GM18511 (cell line): ENCODE results near the gene PLPP1.

Source experiments
- ATAC-seq: cut with Tn5 transposase; IDR thresholded peaks from one replicate; pipeline ENCODE4 v1.9.1; 2021; ENCODE audit warnings: mild to moderate bottlenecking, moderate library complexity; ENCODE audit not compliant: unreplicated experiment

Gene PLPP1

GRCh38 chr5:55453211-55453610 lies 81.6 kb downstream of the PLPP1 start:
- ATAC-seq: no peak

- ATAC-seq: no peak
These were observed 82.8 kb downstream of the PLPP1 start for GRCh38 chr5:55451976-55452375.

- no peak for ATAC-seq
These were observed 84.6 kb downstream of the PLPP1 start for GRCh38 chr5:55450050-55450765.

DNA sequence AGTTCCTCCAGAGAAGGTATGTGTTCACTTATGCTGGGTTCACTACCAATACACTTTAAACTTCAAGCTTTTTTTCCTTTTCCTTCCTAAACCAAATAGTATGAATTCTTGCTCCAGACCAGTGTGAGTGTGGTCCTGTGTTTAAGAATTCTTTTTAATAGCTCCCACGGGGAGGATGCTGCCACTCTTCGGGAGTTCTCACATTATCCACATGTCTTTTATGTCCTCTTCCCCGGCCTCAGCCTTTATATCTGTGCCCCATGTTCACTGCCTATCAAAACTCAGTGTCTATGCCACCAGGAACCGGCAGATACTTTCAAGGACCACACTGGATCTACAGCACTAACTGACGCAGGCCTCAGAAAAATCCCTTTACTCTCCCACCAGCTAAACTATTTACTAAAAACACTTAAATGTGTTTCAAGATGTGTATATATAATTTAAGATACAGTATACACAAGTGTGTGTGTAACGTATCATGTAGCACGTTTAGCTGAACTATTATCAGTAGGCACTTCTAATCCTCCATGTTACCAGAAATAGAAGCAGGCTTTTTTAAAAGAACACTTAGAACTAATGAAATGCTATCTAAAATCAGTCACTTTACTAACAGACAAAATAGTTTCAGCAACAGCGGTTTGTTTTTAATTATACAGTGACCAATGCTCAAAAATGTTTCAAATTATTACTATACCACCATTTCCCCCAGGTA lies 88.0 kb downstream of the PLPP1 start:
- ATAC-seq: no peak

GRCh38 chr5:55445791-55446190 lies 89.0 kb downstream of the PLPP1 start:
- no peak for ATAC-seq

DNA sequence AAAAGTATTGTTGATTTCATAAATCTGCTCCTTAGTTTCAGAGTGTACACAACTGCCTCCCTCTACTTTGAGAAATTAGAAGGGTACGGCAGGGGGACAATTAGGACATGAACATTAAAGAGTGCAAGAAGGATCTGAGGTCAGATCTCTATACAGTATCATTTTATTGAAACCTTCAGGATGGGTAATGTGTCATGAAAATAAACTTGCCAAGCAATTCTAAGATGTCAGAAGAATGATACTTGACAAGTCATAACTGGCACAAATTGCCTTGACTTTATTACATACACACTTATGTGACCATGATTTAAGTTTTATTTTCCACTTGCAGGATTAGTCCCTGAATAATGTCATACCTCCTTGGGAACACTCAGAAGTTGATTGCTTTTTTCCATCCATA lies 92.8 kb downstream of the PLPP1 start:
- ATAC-seq: no peak

DNA sequence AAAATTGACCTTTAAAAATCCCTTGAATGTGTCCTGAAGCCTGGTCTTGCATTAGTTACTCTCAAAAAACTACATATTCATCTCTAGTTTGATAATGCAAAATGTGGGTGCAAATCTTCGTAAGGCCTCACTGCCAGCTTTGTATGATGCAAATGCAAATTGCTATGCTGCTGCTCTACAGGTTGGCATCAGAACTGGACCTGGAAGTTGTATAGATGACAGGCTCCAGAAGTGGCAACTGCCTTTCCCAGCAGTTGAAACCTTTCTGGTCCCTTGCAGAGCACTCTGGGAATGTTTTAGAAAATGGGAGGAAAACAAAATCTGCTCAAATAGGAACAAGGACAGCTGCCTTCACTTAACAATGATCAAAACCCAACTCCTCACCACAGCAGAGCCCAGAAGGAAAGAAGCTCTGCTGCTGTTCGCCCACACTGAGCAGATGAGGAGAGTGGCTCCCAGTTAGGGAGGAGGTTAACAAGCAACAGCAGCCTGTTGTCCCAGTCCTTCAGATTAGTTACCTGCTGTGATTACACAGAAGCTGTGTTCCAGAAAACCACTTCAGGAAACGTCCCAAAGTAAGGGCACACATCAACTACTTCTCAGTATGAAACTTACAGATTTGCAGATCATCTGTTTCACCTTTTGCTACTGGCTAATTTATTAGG lies 93.5 kb downstream of the PLPP1 start:
- no peak for ATAC-seq

DNA sequence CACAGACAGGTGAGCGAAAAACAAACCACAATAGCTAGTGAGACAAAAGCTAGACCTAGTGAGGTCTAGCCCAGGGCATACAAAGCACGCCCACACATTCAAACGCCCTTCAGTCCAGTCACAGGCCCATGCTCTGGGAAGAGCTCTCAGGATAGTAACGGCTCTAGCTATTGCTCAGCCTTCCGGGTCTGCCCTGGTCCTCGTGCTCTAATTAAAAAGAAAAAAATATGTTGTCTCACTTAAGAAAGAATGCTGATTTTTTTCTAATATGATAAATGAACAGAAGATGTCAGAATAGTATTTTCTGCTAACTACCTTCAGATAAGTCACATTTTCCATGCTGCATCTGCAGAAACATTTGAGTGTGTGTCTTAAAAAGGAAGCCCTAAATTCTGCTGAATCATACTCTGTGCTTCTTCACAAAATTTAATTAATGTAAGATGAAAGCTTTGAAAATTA lies 94.5 kb downstream of the PLPP1 start:
- ATAC-seq: no peak

DNA sequence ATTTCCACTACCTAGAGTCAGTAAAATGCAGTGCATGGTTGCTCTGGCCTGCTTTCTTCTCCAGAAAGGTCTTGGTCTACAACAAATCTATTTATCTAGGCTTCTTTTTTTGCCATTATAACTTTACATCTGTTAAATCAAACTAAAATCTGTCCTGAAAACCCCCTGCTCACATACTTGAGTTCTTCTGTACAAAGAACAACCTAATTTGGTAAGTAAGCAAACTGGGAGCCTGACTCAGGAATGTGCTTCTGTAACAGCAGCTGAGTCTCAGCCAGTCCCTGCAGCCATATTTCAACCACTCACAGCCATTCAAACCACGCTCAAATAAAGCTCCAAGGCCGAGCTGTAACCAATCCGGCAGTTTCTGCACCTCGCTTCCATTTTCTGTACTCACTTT lies 95.8 kb downstream of the PLPP1 start:
- no peak for ATAC-seq

DNA sequence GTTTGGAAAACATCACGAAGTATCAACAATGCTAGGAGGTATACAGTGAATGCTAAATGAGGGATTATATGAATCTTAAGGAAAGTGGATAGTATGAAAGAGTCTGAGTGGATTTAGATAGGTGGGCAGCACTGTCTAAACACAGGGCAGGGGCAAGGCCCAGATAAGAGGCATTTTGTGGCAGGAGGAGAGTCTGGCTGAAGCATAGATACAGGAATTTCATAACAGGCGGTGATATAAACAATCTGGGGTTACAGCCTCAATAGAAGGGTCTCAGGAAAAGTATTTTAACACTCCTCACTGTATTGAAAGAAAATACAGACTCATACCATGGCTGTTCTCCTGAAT lies 96.9 kb downstream of the PLPP1 start:
- ATAC-seq: no peak

DNA sequence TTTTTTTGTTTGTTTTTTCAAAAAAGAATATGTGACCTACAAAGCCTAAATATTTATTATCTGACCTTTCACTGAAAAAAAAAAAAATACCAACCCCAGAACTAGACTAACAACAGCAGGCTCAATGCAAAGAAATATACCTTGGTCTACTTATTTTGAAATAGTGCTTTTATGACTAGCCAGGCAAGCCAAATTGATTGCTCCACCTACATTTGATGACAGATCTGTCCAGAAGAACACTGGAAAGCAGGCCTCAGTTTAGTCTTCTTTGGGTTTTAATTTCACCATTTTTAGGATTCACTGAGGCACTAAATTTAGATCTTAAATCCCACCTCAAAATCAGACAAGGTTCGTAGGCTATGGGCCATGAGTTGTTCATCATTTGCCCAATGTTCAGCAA lies 97.3 kb downstream of the PLPP1 start:
- no peak for ATAC-seq

- ATAC-seq: no peak
These were observed 102.2 kb downstream of the PLPP1 start for GRCh38 chr5:55432549-55432948.

DNA sequence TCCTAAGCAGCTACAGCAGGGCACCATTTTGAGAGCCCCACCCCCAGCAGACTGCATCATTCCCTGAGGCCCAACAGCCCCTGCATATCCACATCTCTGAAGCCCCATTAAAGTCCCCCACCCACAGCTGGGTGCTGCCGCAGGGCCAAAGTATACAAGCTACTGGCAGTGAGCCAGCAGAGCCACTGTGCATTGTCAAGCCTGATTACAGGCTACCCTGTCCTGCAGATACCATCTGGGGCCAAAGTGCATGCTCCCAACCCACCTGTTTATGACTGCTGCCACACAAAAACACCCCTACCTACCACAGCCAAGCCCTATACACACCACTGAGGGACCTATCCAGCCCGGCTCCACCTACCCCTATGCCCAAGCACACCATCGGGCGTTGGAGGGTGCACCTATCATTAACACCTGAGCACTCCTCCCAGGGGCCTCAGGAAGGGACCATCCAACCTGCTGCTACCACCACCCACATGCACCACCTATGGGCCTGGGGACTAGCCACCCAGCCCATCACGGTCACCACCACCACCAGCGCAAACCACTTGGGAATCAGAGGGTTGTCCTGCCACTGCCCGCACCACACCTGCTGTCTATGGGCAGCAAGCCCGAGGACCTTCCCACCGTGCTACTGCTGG lies 105.0 kb downstream of the PLPP1 start:
- ATAC-seq: no peak

GRCh38 chr5:55429221-55429612 lies 105.5 kb downstream of the PLPP1 start:
- no peak for ATAC-seq

DNA sequence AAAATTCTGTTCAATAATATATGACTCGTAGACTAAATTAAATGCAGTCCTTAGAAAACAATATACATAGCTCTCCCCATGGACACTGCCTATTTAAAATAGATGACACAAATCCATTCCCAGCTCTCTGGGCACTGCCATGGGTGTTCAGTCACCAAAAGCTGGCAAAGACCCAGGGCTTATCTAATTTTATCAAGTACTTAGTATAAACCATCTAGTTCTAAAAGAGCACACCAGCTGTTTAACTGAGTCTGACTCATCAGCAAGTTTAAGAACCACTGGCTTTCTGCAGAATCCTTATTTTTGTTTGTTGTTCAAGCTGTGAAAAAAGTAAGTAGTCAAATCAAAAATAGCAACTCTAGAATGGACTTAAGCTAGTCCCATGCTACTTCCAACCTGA lies 107.6 kb downstream of the PLPP1 start:
- ATAC-seq: no peak

GRCh38 chr5:55426455-55426854 lies 108.3 kb downstream of the PLPP1 start:
- no peak for ATAC-seq

- peak; percentile 93 for ATAC-seq
These were observed 113.7 kb downstream of the PLPP1 start for GRCh38 chr5:55421074-55421529.

DNA sequence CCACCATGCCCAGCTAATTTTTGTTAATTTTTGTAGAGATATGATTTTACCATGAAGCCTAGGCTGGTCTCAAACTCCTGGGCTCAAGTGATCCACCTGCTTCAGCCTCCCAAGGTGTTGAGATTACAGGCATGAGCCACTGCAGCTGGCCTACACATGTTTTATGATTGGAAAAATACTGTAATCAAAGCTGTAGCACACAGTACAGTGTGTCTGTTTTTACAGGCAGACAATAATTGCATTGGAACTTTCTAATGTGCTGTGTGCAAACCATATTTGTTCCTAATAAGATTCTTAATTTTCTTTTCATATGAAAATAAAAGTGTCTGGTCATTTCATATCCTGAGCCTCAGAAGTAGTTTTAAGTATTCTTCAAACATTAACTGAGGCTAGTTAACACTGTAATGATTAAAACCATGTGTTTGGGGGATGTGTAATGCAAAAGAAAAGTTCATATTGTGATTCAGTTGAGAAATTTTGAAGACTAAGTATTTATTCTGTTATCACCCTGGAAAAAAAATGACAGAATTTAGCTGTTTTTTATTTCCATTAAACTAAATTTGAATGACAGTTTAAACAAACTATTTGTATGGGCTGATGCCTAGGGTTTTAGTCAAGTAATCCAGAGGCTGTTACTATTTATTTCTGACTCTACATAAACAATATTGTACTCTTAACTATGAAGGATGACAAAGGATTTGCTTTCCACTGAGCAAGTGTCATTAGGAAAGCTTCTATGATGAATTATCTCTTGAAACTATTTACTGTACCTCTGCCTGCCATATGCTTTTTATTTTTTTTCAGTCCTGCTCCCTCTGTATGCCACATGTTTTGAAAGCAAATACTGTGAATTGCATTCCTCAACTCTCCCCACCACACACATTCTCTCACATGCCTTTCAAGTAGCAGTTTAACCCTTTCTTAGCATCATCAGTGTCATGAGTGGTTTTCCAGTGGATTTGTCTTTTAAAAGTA lies 115.5 kb downstream of the PLPP1 start:
- no peak for ATAC-seq

- no peak for ATAC-seq
These were observed 118.5 kb downstream of the PLPP1 start for GRCh38 chr5:55416306-55416705.

GRCh38 chr5:55415071-55415470 lies 119.7 kb downstream of the PLPP1 start:
- no peak for ATAC-seq
